K562 (cell line): ENCODE measurements around the gene UMODL1. TPM values are rescaled to one million over a fixed set of nuclear protein-coding genes. Genes with fewer than 3 reads are reported as not detected.

Experiments
- ATAC-seq: fragments of 200-7000 bp; cut with Tn5 transposase; 3 replicates; pipeline ENCODE4 v1.9.1; 2020; ENCODE audit warnings: moderate library complexity
- BruUV-seq: library from RNA; stranded (reverse); fragments of 400-500 nt; replicated peaks from 2 replicates; lab custom pipeline; 2021; lab: Mats Ljungman, UMichigan
- CTCF ChIA-PET: fragments of 300-600 bp; formaldehyde crosslinking; extraction: SDS; loops from one replicate; lab custom pipeline; 2021; ENCODE audit warnings: low intra/inter-chr PET ratio; lab: Yijun Ruan, JAX
- POLR2A ChIA-PET: fragments of 300-600, 350-650 bp; sonication (Branson Sonifier 250); formaldehyde crosslinking; extraction: SDS; loops from one replicate; lab custom pipeline; 2021; ENCODE audit warnings: antibody characterized with exemption, inconsistent platforms; lab: Yijun Ruan, JAX
- DNase-seq, 4 experiments: peaks; one replicate each; pipeline versions ENCODE4 v3.0.0 to v3.0.0-alpha.2; 2011 to 2018; ENCODE audit warnings: low spot score in 3 of 4, mixed read lengths in 3 of 4; ENCODE audit errors: extremely low read depth in 1 of 4
- FAIRE-seq: peaks from 2 replicates; lab custom pipeline; 2011; peaks lifted over from hg19 to GRCh38; lab: Jason Lieb, UNC
- H2AFZ ChIP-seq: 2 replicates; pipeline ENCODE4 v1.6.0; 2011; ENCODE audit warnings: low read depth, low read length, control low read depth, inconsistent platforms
- H3K27ac ChIP-seq: fragments of 200-600 bp; 3 replicates; pipeline ENCODE4 v1.8.0; 2011; ENCODE audit warnings: low read depth, mild to moderate bottlenecking, control low read depth, inconsistent platforms, low read length, moderate library complexity, mixed read lengths; ENCODE audit errors: extremely low read depth
- H3K27me3 ChIP-seq, 2 experiments: fragments of 300-600 bp in 1 of 2; 2 replicates in 1 of 2; 3 replicates in 1 of 2; pipeline versions ENCODE4 v1.6.0 to v1.8.0; 2011; ENCODE audit warnings: inconsistent platforms in 2 of 2, low read length in 2 of 2, mild to moderate bottlenecking in 1 of 2, mixed read lengths in 1 of 2, moderate library complexity in 1 of 2; ENCODE audit not compliant: control insufficient read depth in 2 of 2, insufficient read depth in 2 of 2
- H3K36me3 ChIP-seq: fragments of 300-600 bp; 3 replicates; pipeline ENCODE4 v1.8.0; 2011; ENCODE audit warnings: mild to moderate bottlenecking, low read length, inconsistent platforms; ENCODE audit not compliant: control insufficient read depth, insufficient read depth
- H3K4me1 ChIP-seq, 2 experiments: fragments of 200-600 bp in 1 of 2; replicated peaks in 1 of 2; 2 replicates in 1 of 2; 3 replicates in 1 of 2; pipeline versions ENCODE4 v1.5.1 to v1.8.0; 2011; ENCODE audit warnings: inconsistent platforms in 2 of 2, low read length in 2 of 2, mild to moderate bottlenecking in 1 of 2, mixed read lengths in 1 of 2, moderate library complexity in 1 of 2; ENCODE audit not compliant: control insufficient read depth in 2 of 2, insufficient read depth in 2 of 2
- H3K4me2 ChIP-seq: 2 replicates; pipeline ENCODE4 v1.6.1; 2011; ENCODE audit warnings: low read length, control low read depth, inconsistent platforms, mixed read lengths; ENCODE audit not compliant: insufficient read depth
- H3K4me3 ChIP-seq: fragments of 200-600 bp; sonication (generic), shearing (Covaris generic); 2 replicates; pipeline ENCODE4 v1.5.1; 2016; ENCODE audit warnings: control low read depth, inconsistent platforms
- H3K79me2 ChIP-seq: fragments of 200-600 bp; 3 replicates; pipeline ENCODE4 v1.8.0; 2011; ENCODE audit warnings: low read length, inconsistent platforms; ENCODE audit not compliant: control insufficient read depth, insufficient read depth
- H3K9ac ChIP-seq, 2 experiments: 2 replicates each; pipeline versions ENCODE4 v1.6.0 to v1.6.1; 2011; ENCODE audit warnings: low read depth in 2 of 2, low read length in 2 of 2, control low read depth in 1 of 2, inconsistent platforms in 1 of 2, mild to moderate bottlenecking in 1 of 2, mixed read lengths in 1 of 2; ENCODE audit not compliant: insufficient read depth in 1 of 2
- H3K9me1 ChIP-seq: one replicate; pipeline ENCODE4 v1.6.0; 2011; ENCODE audit warnings: inconsistent platforms, mild to moderate bottlenecking, low read length, moderate library complexity; ENCODE audit not compliant: control insufficient read depth, insufficient read depth
- H3K9me3 ChIP-seq: replicated peaks from 2 replicates; pipeline ENCODE4 v1.5.1; 2011; ENCODE audit warnings: low read depth, low read length, inconsistent platforms; ENCODE audit not compliant: control insufficient read depth, insufficient read depth
- H4K20me1 ChIP-seq: replicated peaks from 2 replicates; pipeline ENCODE4 v1.6.1; 2011; ENCODE audit warnings: low read length, inconsistent platforms, mixed read lengths; ENCODE audit not compliant: control insufficient read depth, insufficient read depth
- ARID2 ChIP-seq: fragments of 450-650 bp; IDR thresholded peaks from 2 replicates; pipeline ENCODE4 v1.6.1; 2017; ENCODE audit warnings: antibody characterized with exemption, mild to moderate bottlenecking
- CEBPG ChIP-seq, 3 experiments: fragments of 200-800 bp in 1 of 3; sonication (Bioruptor generic) in 1 of 3; sonication (generic) in 1 of 3; formaldehyde crosslinking in 1 of 3; IDR thresholded peaks in 2 of 3; conservative IDR thresholded peaks in 1 of 3; 2 replicates each; pipeline versions ENCODE4 v1.6.1 to v1.8.0; 2016 to 2022; ENCODE audit warnings: missing compliant biosample characterization in 2 of 3, missing genetic modification characterization in 2 of 3, mild to moderate bottlenecking in 1 of 3, missing genetic modification reagents in 1 of 3
- CLOCK ChIP-seq: fragments of 250-450 bp; sonication (Bioruptor Pico); IDR thresholded peaks from 2 replicates; pipeline ENCODE4 v1.4.0; 2020; ENCODE audit warnings: mild to moderate bottlenecking, moderate library complexity, borderline replicate concordance
- ETV5 ChIP-seq: sonication (generic); formaldehyde crosslinking; IDR thresholded peaks from 2 replicates; pipeline ENCODE4 v1.4.0; 2020; ENCODE audit warnings: low read depth, mild to moderate bottlenecking, missing genetic modification reagents
- SAFB2 ChIP-seq: fragments of 200-400 bp; formaldehyde crosslinking; IDR thresholded peaks from 2 replicates; pipeline ENCODE4 v1.6.1; 2018; ENCODE audit warnings: borderline replicate concordance, low read length, low read depth, moderate library complexity; ENCODE audit not compliant: severe bottlenecking
- SIRT6 ChIP-seq: IDR thresholded peaks from one replicate; pipeline ENCODE4 v1.6.1; 2012; ENCODE audit warnings: low read depth, mild to moderate bottlenecking, control low read depth, inconsistent platforms, low read length, moderate library complexity
- SMARCE1 ChIP-seq: fragments of 450-650 bp; IDR thresholded peaks from 2 replicates; pipeline ENCODE4 v1.7.1; 2016; ENCODE audit warnings: mild to moderate bottlenecking
- ZBTB7A ChIP-seq: IDR thresholded peaks from 2 replicates; pipeline ENCODE4 v1.6.1; 2011; ENCODE audit warnings: low read depth, mild to moderate bottlenecking, low read length, moderate library complexity, borderline replicate concordance; ENCODE audit not compliant: control insufficient read depth
- ZNF398 ChIP-seq: fragments of 250-450 bp; sonication (Bioruptor Pico); IDR thresholded peaks from 2 replicates; pipeline ENCODE4 v1.8.0; 2021; ENCODE audit warnings: moderate library complexity, mild to moderate bottlenecking, inconsistent platforms
- ZNF764 ChIP-seq: fragments of 250-450 bp; sonication (Bioruptor Pico); IDR thresholded peaks from 2 replicates; pipeline ENCODE4 v1.4.0; 2020; ENCODE audit warnings: low read depth, mild to moderate bottlenecking, moderate library complexity
- WGBS: fragments of 100-300 bp; shearing (Covaris generic); methylation state at CpG from one replicate; pipeline ENCODE4 v1.1.6; 2016; ENCODE audit warnings: low coverage, mixed read lengths; ENCODE audit not compliant: insufficient coverage; ENCODE audit errors: missing lambda C conversion rate; 5-methylcytosine and 5-hydroxymethylcytosine counted together
- in situ Hi-C: fragments of 300-500 bp; cut with MboI; formaldehyde crosslinking; loops from 4 replicates; pipeline ENCODE4 v1.15.0; 2018; ENCODE audit warnings: inconsistent platforms, mixed read lengths
- intact Hi-C: fragments of 100-400 bp; cut with micrococcal nuclease; formaldehyde crosslinking; loops from 2 replicates; pipeline ENCODE4 v1.14.2; 2022
- polyA plus RNA-seq, 8 experiments: library from polyadenylated mRNA; depleted of rRNA in 4 of 8; stranded (reverse) in 5 of 8; unstranded in 3 of 8; fragments of >200 nt; fragmentation: Nextera tagmentation in 2 of 8; fragmentation: Illumina TruSeq in 1 of 8; extraction: Ambion mirVana in 2 of 8; extraction: Trizol in 1 of 8; gene quantifications; 2 replicates each; pipeline versions ENCODE4 v1.2.1 to v1.2.3, GENCODE V29; 2011 to 2014; ENCODE audit warnings: inconsistent platforms in 1 of 8, missing spikeins in 1 of 8
- total RNA-seq, 7 experiments: library from RNA; depleted of rRNA in 6 of 7; stranded (reverse); fragments of >200 nt in 6 of 7; fragmentation: Illumina TruSeq in 2 of 7; extraction: Trizol in 2 of 7; gene quantifications; 2 replicates each; pipeline versions ENCODE4 v1.2.1 to v1.2.3, GENCODE V29; 2011 to 2021; ENCODE audit warnings: low replicate concordance in 1 of 7

The UMODL1 gene
- total and polyA plus RNA-seq, 9 of the 15 experiments (the other 6 are each of a cell fraction or from before 2014, with no cell fraction given) = not detected

GRCh38 chr21:42108554-42109340 lies 37.6 kb downstream of the UMODL1 start (continued):
- TF ChIP-seq CLOCK (CRISPR knock-in tag) = no peak
- TF ChIP-seq CEBPG (CRISPR knock-in tag; IDR thresholded peaks at IDR 0.05) = no peak
- TF ChIP-seq CEBPG (tag; conservative IDR thresholded peaks at IDR 0.05 in 1 of 2, IDR thresholded peaks at IDR 0.05 in 1 of 2) = no peak
- no peak for TF ChIP-seq ZBTB7A
- no peak for TF ChIP-seq SIRT6

- Histone ChIP-seq H3K79me2 (no peaks in the 10 kb centered on the region), H3K4me3 (no peak overlapping the region), H3K4me2 (no peak overlapping the region), H3K4me1 (peaks cover 0 to 20% of the 10 kb centered on the region in 2 experiments; a peak in 2 of 5 replicates), H3K27ac (no peak overlapping the region), H3K9me3 (no peaks in the 10 kb centered on the region), H3K36me3 (no peaks in the 10 kb centered on the region), H2AFZ (no peak overlapping the region), H3K27me3 (peaks cover 70 to 93% of the 10 kb centered on the region in 2 experiments), H3K9me1 (peaks cover 4% of the 10 kb centered on the region), H4K20me1 (peaks cover 43% of the 10 kb centered on the region), H3K9ac (no peak overlapping the region; a peak in 1 of 4 replicates)
- intact Hi-C loops = no loop called here
- WGBS = 14% methylated on average over 12 of the region's 14 CpGs
- in situ Hi-C loops = no loop called here
- no peak for FAIRE-seq
- ATAC-seq = no peak
- ChIA-PET CTCF (no interaction called here), POLR2A (no interaction called here)
- BruUV-seq = no TSS peak
- DNase-seq = no peak
- TF ChIP-seq ZNF398 (CRISPR knock-in tag) = no peak
- no peak for TF ChIP-seq SAFB2
- no peak for TF ChIP-seq ZNF764 (CRISPR knock-in tag)
- no peak for TF ChIP-seq ARID2
- TF ChIP-seq SMARCE1 = no peak
- TF ChIP-seq ETV5 (CRISPR knock-in tag) = no peak
These were observed 38.4 kb downstream of the UMODL1 start for GRCh38 chr21:42109473-42109872.
